Kidney glomerular epithelial cell (primary cell): ENCODE results near the gene GDF9.

Experiments used
- DNase-seq: peaks from one replicate; lab custom pipeline; 2025; lab: John Stamatoyannopoulos, UW

GDF9 gene

DNA sequence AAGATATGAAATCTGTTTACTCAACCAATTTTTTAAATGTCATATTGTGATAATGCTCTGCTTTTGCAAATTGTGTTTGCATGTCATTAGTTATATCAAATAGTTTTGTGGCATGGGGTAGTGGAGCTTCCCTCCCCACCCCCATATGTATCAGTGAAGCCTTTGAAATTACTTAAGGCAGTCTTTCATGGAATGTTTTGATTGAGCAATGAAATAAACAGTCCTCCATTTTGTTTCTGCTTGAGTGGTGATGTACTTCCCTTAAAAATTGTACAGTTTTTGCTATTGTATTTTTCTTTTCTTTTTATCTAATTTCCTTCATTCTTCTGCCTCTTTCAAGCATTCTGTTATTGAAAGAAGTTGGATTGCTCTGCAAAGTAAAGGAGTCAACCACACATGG, 49.7 kb downstream of the GDF9 start:
- peak; percentile 22 for DNase-seq

DNA sequence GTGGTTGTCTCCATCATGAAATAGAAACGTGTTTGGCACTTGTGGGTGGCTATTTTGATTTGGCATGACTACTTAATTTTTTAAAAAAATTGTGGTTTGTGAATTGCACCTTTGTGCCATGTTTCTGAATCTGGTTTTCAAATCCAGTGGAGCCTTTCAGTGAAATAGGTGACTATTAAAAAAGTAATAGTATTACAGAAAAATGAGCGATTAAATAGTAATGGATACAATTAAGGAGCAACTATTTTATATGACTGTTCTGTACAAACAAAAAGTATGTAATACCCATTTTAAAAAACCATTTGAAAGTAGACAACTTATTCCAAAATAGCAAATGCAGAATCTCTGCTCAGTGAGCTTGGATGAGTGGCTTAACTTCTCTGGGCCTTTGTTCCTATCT, 50.2 kb downstream of the GDF9 start:
- no peak for DNase-seq

DNA sequence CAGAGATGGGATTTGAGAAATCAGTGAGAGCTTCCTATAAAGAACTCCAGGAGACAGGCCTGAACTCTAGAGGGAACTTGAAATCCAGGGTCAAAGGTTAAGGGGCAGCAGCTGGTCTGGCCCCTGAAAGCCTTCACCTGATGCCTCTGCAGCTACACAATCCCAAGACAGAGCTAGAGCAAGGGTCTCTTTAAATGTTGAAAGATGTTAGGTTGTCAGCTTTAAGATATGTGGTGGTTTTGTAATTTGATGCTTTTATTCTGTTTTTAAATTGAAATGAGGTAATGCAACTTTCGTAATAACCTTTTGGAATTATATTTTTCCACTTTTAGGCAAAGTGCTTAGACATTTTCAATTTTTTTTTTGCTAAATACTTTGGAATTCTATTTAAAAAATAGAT, 50.8 kb downstream of the GDF9 start:
- no peak for DNase-seq

DNA sequence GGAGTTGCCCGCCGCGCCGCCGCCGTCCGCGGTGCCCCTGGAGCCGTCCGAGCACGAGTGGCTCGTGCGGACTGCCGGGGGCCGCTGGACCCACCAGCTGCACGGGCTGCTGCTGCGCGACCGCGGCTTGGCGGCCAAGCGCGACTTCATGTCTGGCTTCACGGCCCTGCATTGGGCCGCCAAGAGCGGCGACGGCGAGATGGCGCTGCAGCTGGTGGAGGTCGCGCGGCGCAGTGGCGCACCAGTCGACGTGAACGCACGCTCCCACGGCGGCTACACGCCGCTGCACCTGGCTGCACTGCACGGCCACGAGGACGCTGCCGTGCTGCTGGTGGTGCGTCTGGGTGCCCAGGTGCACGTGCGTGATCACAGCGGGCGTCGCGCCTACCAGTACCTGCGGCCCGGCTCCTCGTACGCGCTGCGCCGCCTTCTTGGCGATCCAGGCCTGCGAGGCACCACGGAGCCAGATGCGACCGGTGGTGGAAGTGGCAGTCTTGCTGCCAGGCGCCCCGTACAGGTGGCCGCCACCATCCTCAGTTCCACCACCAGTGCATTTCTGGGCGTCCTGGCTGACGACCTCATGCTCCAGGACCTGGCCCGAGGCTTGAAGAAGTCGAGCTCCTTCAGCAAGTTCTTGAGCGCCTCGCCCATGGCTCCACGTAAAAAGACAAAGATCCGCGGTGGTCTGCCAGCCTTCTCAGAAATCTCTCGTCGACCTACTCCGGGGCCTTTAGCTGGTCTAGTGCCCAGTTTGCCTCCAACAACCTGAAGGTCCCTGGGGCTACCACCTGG, 51.6 kb downstream of the GDF9 start:
- no peak for DNase-seq

DNA sequence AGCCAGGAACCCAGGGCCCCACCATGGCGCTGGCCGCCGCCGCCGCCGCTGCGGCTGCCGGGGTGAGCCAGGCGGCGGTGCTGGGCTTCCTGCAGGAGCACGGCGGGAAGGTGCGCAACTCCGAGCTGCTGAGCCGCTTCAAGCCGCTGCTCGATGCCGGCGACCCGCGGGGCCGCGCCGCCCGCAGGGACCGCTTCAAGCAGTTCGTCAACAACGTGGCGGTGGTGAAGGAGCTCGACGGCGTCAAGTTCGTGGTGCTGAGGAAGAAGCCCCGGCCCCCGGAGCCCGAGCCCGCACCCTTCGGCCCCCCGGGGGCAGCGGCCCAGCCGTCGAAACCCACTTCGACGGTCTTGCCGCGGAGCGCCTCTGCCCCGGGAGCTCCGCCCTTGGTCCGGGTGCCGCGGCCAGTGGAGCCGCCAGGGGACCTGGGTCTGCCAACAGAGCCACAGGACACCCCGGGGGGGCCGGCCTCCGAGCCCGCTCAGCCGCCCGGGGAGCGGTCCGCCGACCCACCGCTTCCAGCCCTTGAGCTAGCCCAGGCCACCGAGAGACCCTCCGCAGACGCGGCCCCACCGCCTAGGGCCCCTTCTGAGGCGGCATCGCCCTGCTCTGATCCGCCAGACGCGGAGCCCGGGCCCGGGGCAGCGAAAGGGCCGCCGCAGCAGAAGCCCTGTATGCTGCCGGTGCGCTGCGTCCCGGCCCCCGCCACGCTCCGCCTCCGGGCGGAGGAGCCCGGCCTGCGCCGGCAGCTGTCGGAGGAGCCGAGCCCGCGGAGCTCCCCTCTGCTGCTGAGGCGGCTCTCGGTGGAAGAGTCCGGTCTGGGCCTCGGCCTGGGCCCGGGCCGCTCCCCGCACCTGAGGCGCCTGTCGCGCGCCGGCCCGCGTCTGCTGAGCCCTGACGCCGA, 52.4 kb downstream of the GDF9 start:
- DNase-seq = no peak

DNA sequence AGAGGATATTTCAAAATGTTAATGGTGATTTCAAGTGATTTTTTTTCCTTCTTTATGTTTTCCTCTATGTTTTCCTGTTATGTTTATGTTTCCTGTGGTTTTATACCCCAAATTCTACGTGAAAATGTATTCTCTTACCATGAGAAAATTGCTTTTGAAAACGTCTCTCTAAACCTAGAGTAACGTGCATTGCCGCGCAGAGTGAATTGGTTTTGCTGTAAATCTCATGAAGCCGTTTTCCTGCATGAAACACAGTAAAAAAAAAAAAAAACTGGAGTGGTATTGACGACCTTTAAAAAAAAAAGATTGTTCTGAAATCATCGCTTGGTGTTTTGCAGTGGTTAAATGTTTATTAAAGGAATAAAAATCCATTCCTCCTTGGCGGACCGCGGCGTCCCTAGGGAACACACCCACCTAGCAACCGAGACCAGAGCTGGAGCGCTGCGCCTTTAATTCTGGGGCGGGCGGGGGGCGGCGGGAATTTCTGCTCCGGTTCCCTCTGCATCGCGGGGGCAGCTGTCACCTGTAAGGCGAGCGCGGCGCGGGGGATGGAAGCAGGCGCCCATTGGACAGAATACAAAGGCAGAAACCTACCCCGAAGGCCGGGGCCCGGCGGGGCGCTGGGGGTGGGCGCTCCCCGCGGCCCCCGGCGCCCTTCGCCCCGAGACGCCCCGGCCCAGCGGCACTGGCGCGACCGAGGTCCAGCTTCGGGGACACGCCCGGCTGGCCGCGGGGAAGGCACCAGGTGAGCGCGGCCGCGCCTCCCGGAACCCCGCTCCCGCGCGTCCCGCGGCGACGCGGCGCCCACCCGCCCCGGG, 53.3 kb downstream of the GDF9 start, which contains the start of gene SOWAHA:
TSS of gene SOWAHA (plus strand) at position 522 of the 818 bp plus-strand sequence. CDS start 320 bp downstream, outside the sequence.
- no peak for DNase-seq

DNA sequence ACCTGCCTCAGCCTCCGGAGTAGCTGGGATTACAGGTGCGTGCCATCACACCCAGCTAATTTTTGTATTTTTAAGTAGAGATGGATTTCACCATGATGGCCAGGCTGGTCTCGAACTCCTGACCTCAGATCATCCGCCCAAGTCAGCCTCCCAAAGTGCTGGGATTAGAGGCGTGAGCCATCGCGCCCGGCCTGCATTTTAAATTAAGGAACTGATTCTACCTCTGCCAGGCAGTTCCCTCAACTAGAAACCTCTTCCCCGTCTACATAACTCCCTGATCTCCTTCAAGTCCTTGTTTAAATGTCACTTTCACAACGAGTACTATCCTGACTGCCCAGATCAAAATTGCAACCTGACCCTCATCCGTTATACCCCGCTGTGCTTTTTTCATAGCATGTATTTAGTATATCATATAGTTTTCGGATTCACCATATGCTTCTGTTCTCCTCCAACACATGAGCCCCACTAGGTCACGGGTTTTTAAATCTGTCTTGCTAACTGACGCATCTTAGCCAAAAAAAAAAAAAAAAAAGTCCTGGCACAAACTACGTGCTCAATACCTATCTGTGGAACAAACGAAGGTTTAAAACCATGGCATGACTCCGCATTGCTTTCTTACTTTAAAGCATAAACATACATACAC, 54.0 kb downstream of the GDF9 start:
- DNase-seq = no peak
